ENCODE measurements around the gene SLC26A5.

SLC26A5 gene

GRCh38 chr7:103445228-103446048 is 569 bp downstream of the SLC26A5 start:
- Histone ChIP-seq H3K27ac (ENCODE audit: low read depth, low read length) (no peak overlapping the region), H3K9ac (ENCODE audit: low read depth in 1 of 2, low read length in 2 of 2) (peak overlapping the region in 1 of 2 donors; percentile 64), H3K9me3 (ENCODE audit: control insufficient read depth in 1 of 2, low read length in 2 of 2) (no peaks in the 10 kb centered on the region), H3K36me3 (ENCODE audit: control insufficient read depth in 1 of 2, insufficient read depth in 2 of 2, low read length in 2 of 2) (no peaks in the 10 kb centered on the region), H3K4me3 (ENCODE audit: low read depth in 1 of 2, low read length in 2 of 2) (peak overlapping the region; percentile 68 to 75), H3K4me1 (ENCODE audit: control insufficient read depth in 1 of 2, insufficient read depth in 2 of 2, low read length in 2 of 2) (peaks cover 6 to 7% of the 10 kb centered on the region in 2 donors), H3K27me3 (ENCODE audit: control insufficient read depth in 1 of 2, insufficient read depth in 2 of 2, low read length in 2 of 2) (peaks cover 21 to 37% of the 10 kb centered on the region in 2 donors)

GRCh38 chr7:103439661-103440060 is 6.3 kb downstream of the SLC26A5 start:
- H3K4me3 ChIP-seq (ENCODE audit: low read depth in 1 of 2, low read length in 2 of 2), result no peak overlapping the region
- no peaks in the 10 kb centered on the region for H3K4me1 ChIP-seq (ENCODE audit: control insufficient read depth in 1 of 2, insufficient read depth in 2 of 2, low read length in 2 of 2)
- H3K9ac ChIP-seq (ENCODE audit: low read depth in 1 of 2, low read length in 2 of 2), result no peak overlapping the region
- H3K9me3 ChIP-seq (ENCODE audit: control insufficient read depth in 1 of 2, low read length in 2 of 2), result no peaks in the 10 kb centered on the region
- peaks cover 13 to 17% of the 10 kb centered on the region in 2 donors for H3K27me3 ChIP-seq (ENCODE audit: control insufficient read depth in 1 of 2, insufficient read depth in 2 of 2, low read length in 2 of 2)
- no peak overlapping the region for H3K27ac ChIP-seq (ENCODE audit: low read depth, low read length)
- no peaks in the 10 kb centered on the region for H3K36me3 ChIP-seq (ENCODE audit: control insufficient read depth in 1 of 2, insufficient read depth in 2 of 2, low read length in 2 of 2)

GRCh38 chr7:103437623-103438022 is 8.4 kb downstream of the SLC26A5 start:
- H3K4me1 ChIP-seq (ENCODE audit: control insufficient read depth in 1 of 2, insufficient read depth in 2 of 2, low read length in 2 of 2), result no peaks in the 10 kb centered on the region
- no peak overlapping the region for H3K9ac ChIP-seq (ENCODE audit: low read depth in 1 of 2, low read length in 2 of 2)
- H3K27ac ChIP-seq (ENCODE audit: low read depth, low read length), result no peak overlapping the region
- peaks cover under 1 to 3% of the 10 kb centered on the region in 2 donors for H3K27me3 ChIP-seq (ENCODE audit: control insufficient read depth in 1 of 2, insufficient read depth in 2 of 2, low read length in 2 of 2)
- H3K36me3 ChIP-seq (ENCODE audit: control insufficient read depth in 1 of 2, insufficient read depth in 2 of 2, low read length in 2 of 2), result no peaks in the 10 kb centered on the region
- no peaks in the 10 kb centered on the region for H3K9me3 ChIP-seq (ENCODE audit: control insufficient read depth in 1 of 2, low read length in 2 of 2)
- no peak overlapping the region for H3K4me3 ChIP-seq (ENCODE audit: low read depth in 1 of 2, low read length in 2 of 2)

GRCh38 chr7:103432712-103433111 is 13.3 kb downstream of the SLC26A5 start:
- Histone ChIP-seq H3K36me3 (ENCODE audit: control insufficient read depth in 1 of 2, insufficient read depth in 2 of 2, low read length in 2 of 2) (no peaks in the 10 kb centered on the region), H3K4me1 (ENCODE audit: control insufficient read depth in 1 of 2, insufficient read depth in 2 of 2, low read length in 2 of 2) (no peaks in the 10 kb centered on the region), H3K27ac (ENCODE audit: low read depth, low read length) (no peak overlapping the region), H3K9me3 (ENCODE audit: control insufficient read depth in 1 of 2, low read length in 2 of 2) (no peaks in the 10 kb centered on the region), H3K27me3 (ENCODE audit: control insufficient read depth in 1 of 2, insufficient read depth in 2 of 2, low read length in 2 of 2) (peaks cover 0 to 3% of the 10 kb centered on the region in 2 donors), H3K4me3 (ENCODE audit: low read depth in 1 of 2, low read length in 2 of 2) (no peak overlapping the region), H3K9ac (ENCODE audit: low read depth in 1 of 2, low read length in 2 of 2) (no peak overlapping the region)

GRCh38 chr7:103425177-103425576 is 20.8 kb downstream of the SLC26A5 start:
- H3K9me3 ChIP-seq (ENCODE audit: control insufficient read depth in 1 of 2, low read length in 2 of 2), result no peaks in the 10 kb centered on the region
- H3K4me1 ChIP-seq (ENCODE audit: control insufficient read depth in 1 of 2, insufficient read depth in 2 of 2, low read length in 2 of 2), result no peaks in the 10 kb centered on the region
- H3K27me3 ChIP-seq (ENCODE audit: control insufficient read depth in 1 of 2, insufficient read depth in 2 of 2, low read length in 2 of 2), result no peaks in the 10 kb centered on the region
- H3K36me3 ChIP-seq (ENCODE audit: control insufficient read depth in 1 of 2, insufficient read depth in 2 of 2, low read length in 2 of 2), result no peaks in the 10 kb centered on the region
- no peak overlapping the region for H3K27ac ChIP-seq (ENCODE audit: low read depth, low read length)
- H3K4me3 ChIP-seq (ENCODE audit: low read depth in 1 of 2, low read length in 2 of 2), result no peak overlapping the region
- H3K9ac ChIP-seq (ENCODE audit: low read depth in 1 of 2, low read length in 2 of 2), result no peak overlapping the region

GRCh38 chr7:103423467-103424179 is 22.4 kb downstream of the SLC26A5 start:
- Histone ChIP-seq H3K36me3 (ENCODE audit: control insufficient read depth in 1 of 2, insufficient read depth in 2 of 2, low read length in 2 of 2) (no peaks in the 10 kb centered on the region), H3K4me3 (ENCODE audit: low read depth in 1 of 2, low read length in 2 of 2) (no peak overlapping the region), H3K27me3 (ENCODE audit: control insufficient read depth in 1 of 2, insufficient read depth in 2 of 2, low read length in 2 of 2) (no peaks in the 10 kb centered on the region), H3K9ac (ENCODE audit: low read depth in 1 of 2, low read length in 2 of 2) (no peak overlapping the region), H3K4me1 (ENCODE audit: control insufficient read depth in 1 of 2, insufficient read depth in 2 of 2, low read length in 2 of 2) (no peaks in the 10 kb centered on the region), H3K9me3 (ENCODE audit: control insufficient read depth in 1 of 2, low read length in 2 of 2) (no peaks in the 10 kb centered on the region), H3K27ac (ENCODE audit: low read depth, low read length) (no peak overlapping the region)

GRCh38 chr7:103420857-103421384 is 25.1 kb downstream of the SLC26A5 start:
- Histone ChIP-seq H3K4me1 (ENCODE audit: control insufficient read depth in 1 of 2, insufficient read depth in 2 of 2, low read length in 2 of 2) (no peaks in the 10 kb centered on the region), H3K27me3 (ENCODE audit: control insufficient read depth in 1 of 2, insufficient read depth in 2 of 2, low read length in 2 of 2) (no peaks in the 10 kb centered on the region), H3K27ac (ENCODE audit: low read depth, low read length) (no peak overlapping the region)

GRCh38 chr7:103418241-103418640 is 27.8 kb downstream of the SLC26A5 start:
- Histone ChIP-seq H3K4me3 (ENCODE audit: low read depth in 1 of 2, low read length in 2 of 2) (no peak overlapping the region), H3K9ac (ENCODE audit: low read depth in 1 of 2, low read length in 2 of 2) (no peak overlapping the region), H3K27ac (ENCODE audit: low read depth, low read length) (no peak overlapping the region), H3K27me3 (ENCODE audit: control insufficient read depth in 1 of 2, insufficient read depth in 2 of 2, low read length in 2 of 2) (no peaks in the 10 kb centered on the region), H3K9me3 (ENCODE audit: control insufficient read depth in 1 of 2, low read length in 2 of 2) (no peaks in the 10 kb centered on the region), H3K36me3 (ENCODE audit: control insufficient read depth in 1 of 2, insufficient read depth in 2 of 2, low read length in 2 of 2) (no peaks in the 10 kb centered on the region), H3K4me1 (ENCODE audit: control insufficient read depth in 1 of 2, insufficient read depth in 2 of 2, low read length in 2 of 2) (no peaks in the 10 kb centered on the region)

More at GRCh38 chr7:103420857-103421384, 25.1 kb downstream of the SLC26A5 start:
- Histone ChIP-seq H3K36me3 (ENCODE audit: control insufficient read depth in 1 of 2, insufficient read depth in 2 of 2, low read length in 2 of 2) (no peaks in the 10 kb centered on the region), H3K4me3 (ENCODE audit: low read depth in 1 of 2, low read length in 2 of 2) (no peak overlapping the region), H3K9me3 (ENCODE audit: control insufficient read depth in 1 of 2, low read length in 2 of 2) (no peaks in the 10 kb centered on the region), H3K9ac (ENCODE audit: low read depth in 1 of 2, low read length in 2 of 2) (no peak overlapping the region)

- no peaks in the 10 kb centered on the region for H3K4me1 ChIP-seq (ENCODE audit: control insufficient read depth in 1 of 2, insufficient read depth in 2 of 2, low read length in 2 of 2)
- no peaks in the 10 kb centered on the region for H3K36me3 ChIP-seq (ENCODE audit: control insufficient read depth in 1 of 2, insufficient read depth in 2 of 2, low read length in 2 of 2)
- H3K4me3 ChIP-seq (ENCODE audit: low read depth in 1 of 2, low read length in 2 of 2), result no peak overlapping the region
- no peak overlapping the region for H3K27ac ChIP-seq (ENCODE audit: low read depth, low read length)
- no peak overlapping the region for H3K9ac ChIP-seq (ENCODE audit: low read depth in 1 of 2, low read length in 2 of 2)
- no peaks in the 10 kb centered on the region for H3K27me3 ChIP-seq (ENCODE audit: control insufficient read depth in 1 of 2, insufficient read depth in 2 of 2, low read length in 2 of 2)
- H3K9me3 ChIP-seq (ENCODE audit: control insufficient read depth in 1 of 2, low read length in 2 of 2), result no peaks in the 10 kb centered on the region
Observed at GRCh38 chr7:103413407-103413806, 32.6 kb downstream of the SLC26A5 start.

- Histone ChIP-seq H3K27ac (ENCODE audit: low read depth, low read length) (no peak overlapping the region), H3K9ac (ENCODE audit: low read depth in 1 of 2, low read length in 2 of 2) (no peak overlapping the region), H3K4me1 (ENCODE audit: control insufficient read depth in 1 of 2, insufficient read depth in 2 of 2, low read length in 2 of 2) (no peaks in the 10 kb centered on the region), H3K27me3 (ENCODE audit: control insufficient read depth in 1 of 2, insufficient read depth in 2 of 2, low read length in 2 of 2) (no peaks in the 10 kb centered on the region), H3K4me3 (ENCODE audit: low read depth in 1 of 2, low read length in 2 of 2) (no peak overlapping the region), H3K36me3 (ENCODE audit: control insufficient read depth in 1 of 2, insufficient read depth in 2 of 2, low read length in 2 of 2) (no peaks in the 10 kb centered on the region), H3K9me3 (ENCODE audit: control insufficient read depth in 1 of 2, low read length in 2 of 2) (no peaks in the 10 kb centered on the region)
Observed at GRCh38 chr7:103412151-103412550, 33.9 kb downstream of the SLC26A5 start.
